Prostate gland (tissue), 2 donors: ENCODE measurements around the gene DLL4. TPM values are rescaled to one million over a fixed set of nuclear protein-coding genes. Genes with fewer than 3 reads are reported as not detected.

Experiments
- DNase-seq: peaks from one replicate; pipeline ENCODE4 v3.0.0-alpha.2; 2019; ENCODE audit warnings: low spot score
- H3K27ac ChIP-seq, 2 donors: fragments of 200-600 bp; sonication (generic); 2 replicates each; pipeline ENCODE4 v1.5.1; 2017 to 2019
- H3K27me3 ChIP-seq: fragments of 200-600 bp; sonication (generic); replicated peaks from 2 replicates; pipeline ENCODE4 v1.5.1; 2019; ENCODE audit not compliant: insufficient read depth
- H3K36me3 ChIP-seq, 2 donors: fragments of 200-600 bp; sonication (generic); 1 replicate in 1 of 2; 2 replicates in 1 of 2; pipeline versions ENCODE4 v1.5.1 to v1.8.1; 2017 to 2019
- H3K4me1 ChIP-seq: fragments of 200-600 bp; sonication (generic); replicated peaks from 2 replicates; pipeline ENCODE4 v1.5.1; 2019
- H3K4me3 ChIP-seq, 2 donors: fragments of 200-600 bp; sonication (generic); 2 replicates each; pipeline ENCODE4 v1.5.1; 2017 to 2019
- H3K9me3 ChIP-seq: fragments of 200-600 bp; sonication (generic); 2 replicates; pipeline ENCODE4 v1.5.1; 2017
- POLR2A ChIP-seq: fragments of 450-650 bp; IDR thresholded peaks from one replicate; pipeline ENCODE4 v1.6.1; 2016; ENCODE audit warnings: antibody characterized with exemption, mild to moderate bottlenecking
- POLR2AphosphoS5 ChIP-seq: sonication (generic); formaldehyde crosslinking; IDR thresholded peaks from one replicate; pipeline ENCODE4 v1.6.1; 2017; ENCODE audit warnings: antibody characterized with exemption
- WGBS: methylation state at CpG from one replicate; pipeline ENCODE4 v1.1.5; 2018; 5-methylcytosine and 5-hydroxymethylcytosine counted together
- intact Hi-C: fragments of 100-400 bp; cut with DNase I; formaldehyde crosslinking; loops from one replicate; pipeline ENCODE4 v1.14.2; 2022
- total RNA-seq, 2 donors: library from RNA; depleted of rRNA; stranded (reverse); fragments of >200 nt; gene quantifications; one replicate each; pipeline ENCODE4 v1.1.0, GENCODE V29; 2016
- TF ChIP-seq, protein P1 (sequence below), 4 experiments: fragments of 200-600 bp in 2 of 4; fragments of 450-650 bp in 2 of 4; sonication (generic) in 2 of 4; IDR thresholded peaks; 1 replicate in 3 of 4; 2 replicates in 1 of 4; pipeline ENCODE4 v1.5.1; 2016 to 2019; ENCODE audit warnings: antibody characterized with exemption in 4 of 4, mild to moderate bottlenecking in 2 of 4, moderate library complexity in 2 of 4

DLL4 gene
- total RNA-seq, 2 donors from 2014 or later = 6.2 to 6.5 TPM

DNA sequence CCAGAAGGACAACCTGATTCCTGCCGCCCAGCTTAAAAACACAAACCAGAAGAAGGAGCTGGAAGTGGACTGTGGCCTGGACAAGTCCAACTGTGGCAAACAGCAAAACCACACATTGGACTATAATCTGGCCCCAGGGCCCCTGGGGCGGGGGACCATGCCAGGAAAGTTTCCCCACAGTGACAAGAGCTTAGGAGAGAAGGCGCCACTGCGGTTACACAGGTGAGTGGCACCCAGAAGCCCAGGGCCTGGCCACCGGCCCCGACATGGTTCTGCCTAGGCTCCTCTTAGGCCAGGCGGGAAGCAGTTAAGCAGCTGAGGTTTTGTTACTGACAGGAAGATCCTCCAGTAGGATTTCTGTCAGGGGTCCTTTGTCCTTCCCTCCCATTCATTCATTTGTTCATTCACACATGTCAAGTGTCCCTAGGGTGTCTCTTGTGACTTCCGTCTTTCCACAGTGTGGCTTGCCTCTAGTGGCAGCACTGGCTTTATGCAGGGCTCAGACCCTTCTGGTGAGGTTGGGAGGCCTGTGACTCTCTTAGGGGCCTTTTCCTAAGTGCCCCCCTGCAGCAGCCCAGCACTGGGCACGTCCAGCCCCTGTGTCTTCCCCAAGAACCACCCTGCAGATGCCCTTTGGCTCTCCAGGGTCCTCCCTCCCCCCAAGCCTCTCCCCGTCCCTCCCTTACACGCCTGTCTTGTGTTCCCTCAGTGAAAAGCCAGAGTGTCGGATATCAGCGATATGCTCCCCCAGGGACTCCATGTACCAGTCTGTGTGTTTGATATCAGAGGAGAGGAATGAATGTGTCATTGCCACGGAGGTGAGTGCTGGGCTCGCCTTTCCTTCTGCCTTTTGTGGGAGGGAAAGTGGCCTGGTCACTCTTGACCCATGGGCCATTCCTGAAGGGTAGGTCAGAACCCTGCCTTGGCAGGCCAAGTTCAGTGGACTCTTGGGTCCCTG, 7.8 kb downstream of the DLL4 start:
- Histone ChIP-seq H3K9me3 (no peaks in the 10 kb centered on the region), H3K4me3 (no peak overlapping the region), H3K36me3 (no peaks in the 10 kb centered on the region), H3K4me1 (peaks cover under 1% of the 10 kb centered on the region), H3K27me3 (no peaks in the 10 kb centered on the region), H3K27ac (no peak overlapping the region)
- intact Hi-C loops = no loop called here
- 70% methylated on average over 15 of the region's 15 CpGs for WGBS
- no peak for DNase-seq
- TF ChIP-seq POLR2A = no peak
- no peak for TF ChIP-seq POLR2AphosphoS5
- TF ChIP-seq, protein P1, sequence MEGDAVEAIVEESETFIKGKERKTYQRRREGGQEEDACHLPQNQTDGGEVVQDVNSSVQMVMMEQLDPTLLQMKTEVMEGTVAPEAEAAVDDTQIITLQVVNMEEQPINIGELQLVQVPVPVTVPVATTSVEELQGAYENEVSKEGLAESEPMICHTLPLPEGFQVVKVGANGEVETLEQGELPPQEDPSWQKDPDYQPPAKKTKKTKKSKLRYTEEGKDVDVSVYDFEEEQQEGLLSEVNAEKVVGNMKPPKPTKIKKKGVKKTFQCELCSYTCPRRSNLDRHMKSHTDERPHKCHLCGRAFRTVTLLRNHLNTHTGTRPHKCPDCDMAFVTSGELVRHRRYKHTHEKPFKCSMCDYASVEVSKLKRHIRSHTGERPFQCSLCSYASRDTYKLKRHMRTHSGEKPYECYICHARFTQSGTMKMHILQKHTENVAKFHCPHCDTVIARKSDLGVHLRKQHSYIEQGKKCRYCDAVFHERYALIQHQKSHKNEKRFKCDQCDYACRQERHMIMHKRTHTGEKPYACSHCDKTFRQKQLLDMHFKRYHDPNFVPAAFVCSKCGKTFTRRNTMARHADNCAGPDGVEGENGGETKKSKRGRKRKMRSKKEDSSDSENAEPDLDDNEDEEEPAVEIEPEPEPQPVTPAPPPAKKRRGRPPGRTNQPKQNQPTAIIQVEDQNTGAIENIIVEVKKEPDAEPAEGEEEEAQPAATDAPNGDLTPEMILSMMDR (IDR thresholded peaks at IDR 0.05) = no peak

DNA sequence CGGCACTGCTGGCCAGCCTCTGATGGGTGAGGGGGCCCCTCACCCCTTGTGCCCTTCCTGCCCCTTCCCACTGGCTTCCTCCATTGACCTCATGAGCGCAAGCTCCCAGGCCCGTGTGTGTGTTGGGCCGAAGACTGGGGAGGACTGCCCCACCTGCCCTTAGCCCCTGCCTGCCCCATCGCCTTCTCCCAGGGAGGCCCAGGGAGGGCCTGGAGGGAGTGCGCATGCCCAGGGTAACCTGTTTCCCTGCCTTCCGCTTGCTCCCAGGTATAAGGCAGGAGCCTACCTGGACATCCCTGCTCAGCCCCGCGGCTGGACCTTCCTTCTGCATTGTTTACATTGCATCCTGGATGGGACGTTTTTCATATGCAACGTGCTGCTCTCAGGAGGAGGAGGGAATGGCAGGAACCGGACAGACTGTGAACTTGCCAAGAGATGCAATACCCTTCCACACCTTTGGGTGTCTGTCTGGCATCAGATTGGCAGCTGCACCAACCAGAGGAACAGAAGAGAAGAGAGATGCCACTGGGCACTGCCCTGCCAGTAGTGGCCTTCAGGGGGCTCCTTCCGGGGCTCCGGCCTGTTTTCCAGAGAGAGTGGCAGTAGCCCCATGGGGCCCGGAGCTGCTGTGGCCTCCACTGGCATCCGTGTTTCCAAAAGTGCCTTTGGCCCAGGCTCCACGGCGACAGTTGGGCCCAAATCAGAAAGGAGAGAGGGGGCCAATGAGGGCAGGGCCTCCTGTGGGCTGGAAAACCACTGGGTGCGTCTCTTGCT, 8.8 kb downstream of the DLL4 start:
- H3K4me3 ChIP-seq = no peak overlapping the region
- H3K4me1 ChIP-seq = peaks cover 7% of the 10 kb centered on the region
- no peak overlapping the region for H3K27ac ChIP-seq
- peak; percentile 46 for DNase-seq
- H3K27me3 ChIP-seq = no peaks in the 10 kb centered on the region
- no peaks in the 10 kb centered on the region for H3K9me3 ChIP-seq
- TF ChIP-seq, protein P1 (IDR thresholded peaks at IDR 0.05) = peak in 2 of 4 experiments; percentile 29 to 70
- TF ChIP-seq POLR2AphosphoS5 (no peak), POLR2A (no peak)
- intact Hi-C loops = no loop called here
- 68% methylated on average over 19 of the region's 19 CpGs for WGBS
- H3K36me3 ChIP-seq = no peaks in the 10 kb centered on the region

DNA sequence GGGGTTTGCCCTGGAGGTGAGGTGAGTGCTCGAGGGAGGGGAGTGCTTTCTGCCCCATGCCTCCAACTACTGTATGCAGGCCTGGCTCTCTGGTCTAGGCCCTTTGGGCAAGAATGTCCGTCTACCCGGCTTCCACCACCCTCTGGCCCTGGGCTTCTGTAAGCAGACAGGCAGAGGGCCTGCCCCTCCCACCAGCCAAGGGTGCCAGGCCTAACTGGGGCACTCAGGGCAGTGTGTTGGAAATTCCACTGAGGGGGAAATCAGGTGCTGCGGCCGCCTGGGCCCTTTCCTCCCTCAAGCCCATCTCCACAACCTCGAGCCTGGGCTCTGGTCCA, 9.4 kb downstream of the DLL4 start:
- H3K4me3 ChIP-seq = no peak overlapping the region
- TF ChIP-seq POLR2AphosphoS5 (no peak), POLR2A (no peak)
- TF ChIP-seq, protein P1 (IDR thresholded peaks at IDR 0.05) = no peak
- 92% methylated on average over 6 of the region's 6 CpGs for WGBS
- H3K27me3 ChIP-seq = no peaks in the 10 kb centered on the region
- DNase-seq = no peak
- H3K27ac ChIP-seq = no peak overlapping the region
- H3K9me3 ChIP-seq = no peaks in the 10 kb centered on the region
- intact Hi-C loops = no loop called here
- no peaks in the 10 kb centered on the region for H3K36me3 ChIP-seq
- peaks cover 7% of the 10 kb centered on the region for H3K4me1 ChIP-seq

DNA sequence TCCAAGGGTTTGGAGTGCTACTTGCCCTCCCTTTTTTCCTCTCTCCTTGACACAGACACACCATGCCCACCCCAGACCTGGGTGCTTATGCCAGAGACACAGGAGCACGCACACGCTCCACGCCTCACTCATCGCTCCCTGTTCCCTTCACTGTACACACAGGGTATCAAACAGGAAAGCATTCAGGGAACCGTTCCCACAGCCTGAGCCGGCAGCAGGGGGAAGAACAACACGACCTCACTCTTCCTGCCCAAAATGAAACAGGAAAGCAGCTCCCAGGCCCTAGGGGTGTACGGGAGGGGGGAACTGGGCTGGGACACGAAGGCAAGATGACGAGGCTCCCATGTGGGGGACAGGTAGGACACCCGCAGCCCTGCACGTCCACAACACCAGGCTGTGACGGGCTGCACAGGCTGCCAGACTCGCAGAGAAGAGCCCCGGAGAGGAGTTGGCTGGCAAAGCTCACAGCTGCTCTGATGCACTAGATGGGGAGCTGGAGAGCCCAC, 11.2 kb downstream of the DLL4 start:
- TF ChIP-seq POLR2A (no peak), POLR2AphosphoS5 (no peak)
- TF ChIP-seq, protein P1 (IDR thresholded peaks at IDR 0.05) = no peak
- H3K36me3 ChIP-seq = no peaks in the 10 kb centered on the region
- H3K4me3 ChIP-seq = no peak overlapping the region
- intact Hi-C loops = loop anchor here (2.0 to 5.0 kb wide), 2 partner anchors 33 to 82 kb away; no protein-coding TSS in a partner anchor
- H3K27ac ChIP-seq = no peak overlapping the region
- no peaks in the 10 kb centered on the region for H3K9me3 ChIP-seq
- 40% methylated on average over 15 of the region's 15 CpGs for WGBS
- H3K4me1 ChIP-seq = peaks cover 7% of the 10 kb centered on the region
- no peaks in the 10 kb centered on the region for H3K27me3 ChIP-seq
- DNase-seq = no peak
